WI38 (cell line): ENCODE results near the gene PTPRT.

Experiments used
- H3K4me3 ChIP-seq: 2 replicates; pipeline ENCODE4 v1.5.1; 2011; ENCODE audit warnings: low read depth, mild to moderate bottlenecking, control low read depth, low read length
- CTCF ChIP-seq: IDR thresholded peaks from 2 replicates; pipeline ENCODE4 v1.5.1; 2012; ENCODE audit warnings: low read depth, mild to moderate bottlenecking, control low read depth, low read length

PTPRT gene

GRCh38 chr20:43193443-43193842 lies 3.7 kb upstream of the PTPRT start:
- H3K4me3 ChIP-seq, result no peak overlapping the region
- TF ChIP-seq CTCF, result no peak

GRCh38 chr20:43191946-43192863 lies 2.5 kb upstream of the PTPRT start:
- no peak for TF ChIP-seq CTCF
- no peak overlapping the region for H3K4me3 ChIP-seq

- H3K4me3 ChIP-seq, result no peak overlapping the region
- no peak for TF ChIP-seq CTCF
Measured at GRCh38 chr20:43191143-43191542, 1.4 kb upstream of the PTPRT start.

GRCh38 chr20:43190332-43190953 lies 737 bp upstream of the PTPRT start:
- TF ChIP-seq CTCF, result no peak
- no peak overlapping the region for H3K4me3 ChIP-seq

GRCh38 chr20:43188861-43189553 lies 699 bp downstream of the PTPRT start:
- H3K4me3 ChIP-seq, result no peak overlapping the region
- no peak for TF ChIP-seq CTCF

- H3K4me3 ChIP-seq, result no peak overlapping the region
- no peak for TF ChIP-seq CTCF
Measured at GRCh38 chr20:43188234-43188653, 1.5 kb downstream of the PTPRT start.
